ENCODE measurements around the gene PPT2. TPM values are rescaled to one million over a fixed set of nuclear protein-coding genes. Genes with fewer than 3 reads are reported as not detected.
"Not testable (repeated sequence)": the region's sequence is repeated elsewhere in the genome, so short reads cannot be mapped to it uniquely, and the experiment has no call there.

PPT2 gene
- total RNA-seq, 2 donors from 2014 or later = 51.1 to 65.3 TPM

- TF ChIP-seq, protein P1, sequence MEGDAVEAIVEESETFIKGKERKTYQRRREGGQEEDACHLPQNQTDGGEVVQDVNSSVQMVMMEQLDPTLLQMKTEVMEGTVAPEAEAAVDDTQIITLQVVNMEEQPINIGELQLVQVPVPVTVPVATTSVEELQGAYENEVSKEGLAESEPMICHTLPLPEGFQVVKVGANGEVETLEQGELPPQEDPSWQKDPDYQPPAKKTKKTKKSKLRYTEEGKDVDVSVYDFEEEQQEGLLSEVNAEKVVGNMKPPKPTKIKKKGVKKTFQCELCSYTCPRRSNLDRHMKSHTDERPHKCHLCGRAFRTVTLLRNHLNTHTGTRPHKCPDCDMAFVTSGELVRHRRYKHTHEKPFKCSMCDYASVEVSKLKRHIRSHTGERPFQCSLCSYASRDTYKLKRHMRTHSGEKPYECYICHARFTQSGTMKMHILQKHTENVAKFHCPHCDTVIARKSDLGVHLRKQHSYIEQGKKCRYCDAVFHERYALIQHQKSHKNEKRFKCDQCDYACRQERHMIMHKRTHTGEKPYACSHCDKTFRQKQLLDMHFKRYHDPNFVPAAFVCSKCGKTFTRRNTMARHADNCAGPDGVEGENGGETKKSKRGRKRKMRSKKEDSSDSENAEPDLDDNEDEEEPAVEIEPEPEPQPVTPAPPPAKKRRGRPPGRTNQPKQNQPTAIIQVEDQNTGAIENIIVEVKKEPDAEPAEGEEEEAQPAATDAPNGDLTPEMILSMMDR (conservative IDR thresholded peaks at IDR 0.05) = no peak
- H3K4me1 Mint-ChIP-seq = no peaks in the 10 kb centered on the region
- H3K4me3 Mint-ChIP-seq = no peak overlapping the region
- H3K9me3 Mint-ChIP-seq = peaks cover 3% of the 10 kb centered on the region
- Histone ChIP-seq H3K4me1 (ENCODE audit: control insufficient read depth, insufficient read depth, low read length) (no peaks in the 10 kb centered on the region), H3K27ac (ENCODE audit: low read depth, low read length) (no peak overlapping the region), H3K27me3 (ENCODE audit: control insufficient read depth, insufficient read depth, low read length, poor library complexity, severe bottlenecking) (peaks cover 3% of the 10 kb centered on the region), H3K9ac (ENCODE audit: extremely low read depth, low read length, poor library complexity, severe bottlenecking) (no peak overlapping the region), H3K4me3 (ENCODE audit: low read length) (no peak overlapping the region), H3K9me3 (ENCODE audit: control insufficient read depth, low read length) (no peaks in the 10 kb centered on the region), H3K36me3 (ENCODE audit: control insufficient read depth, insufficient read depth, low read length) (no peaks in the 10 kb centered on the region)
- no peak overlapping the region for H3K27ac Mint-ChIP-seq
- WGBS, 2 experiments (ENCODE audit: insufficient coverage in 1 of 2, insufficient read length in 1 of 2) = 85 to 97% methylated on average over 5 of the region's 5 CpGs
- no peak for DNase-seq
- peaks cover 53% of the 10 kb centered on the region for H3K27me3 Mint-ChIP-seq (ENCODE audit: insufficient read depth)
- no peaks in the 10 kb centered on the region for H3K36me3 Mint-ChIP-seq (ENCODE audit: low read depth)
Measured at GRCh38 chr6:32210191-32210601, 56.3 kb downstream of the PPT2 start.

- not testable (repeated sequence) for H3K27ac Mint-ChIP-seq; H3K4me3 Mint-ChIP-seq; H3K4me1 ChIP-seq (ENCODE audit: control insufficient read depth, insufficient read depth, low read length); DNase-seq; H3K9me3 ChIP-seq (ENCODE audit: control insufficient read depth, low read length); H3K9ac ChIP-seq (ENCODE audit: extremely low read depth, low read length, poor library complexity, severe bottlenecking); H3K4me1 Mint-ChIP-seq; H3K27me3 ChIP-seq (ENCODE audit: control insufficient read depth, insufficient read depth, low read length, poor library complexity, severe bottlenecking); H3K36me3 Mint-ChIP-seq (ENCODE audit: low read depth); H3K4me3 ChIP-seq (ENCODE audit: low read length); H3K27ac ChIP-seq (ENCODE audit: low read depth, low read length); H3K36me3 ChIP-seq (ENCODE audit: control insufficient read depth, insufficient read depth, low read length); H3K9me3 Mint-ChIP-seq
- 92 to 100% methylated on average over 1 to 4 of the region's 4 CpGs for WGBS, 2 experiments (ENCODE audit: insufficient coverage in 1 of 2, insufficient read length in 1 of 2)
- peaks cover 50% of the 10 kb centered on the region for H3K27me3 Mint-ChIP-seq (ENCODE audit: insufficient read depth)
Measured at GRCh38 chr6:32211432-32211831, 57.5 kb downstream of the PPT2 start.

DNA sequence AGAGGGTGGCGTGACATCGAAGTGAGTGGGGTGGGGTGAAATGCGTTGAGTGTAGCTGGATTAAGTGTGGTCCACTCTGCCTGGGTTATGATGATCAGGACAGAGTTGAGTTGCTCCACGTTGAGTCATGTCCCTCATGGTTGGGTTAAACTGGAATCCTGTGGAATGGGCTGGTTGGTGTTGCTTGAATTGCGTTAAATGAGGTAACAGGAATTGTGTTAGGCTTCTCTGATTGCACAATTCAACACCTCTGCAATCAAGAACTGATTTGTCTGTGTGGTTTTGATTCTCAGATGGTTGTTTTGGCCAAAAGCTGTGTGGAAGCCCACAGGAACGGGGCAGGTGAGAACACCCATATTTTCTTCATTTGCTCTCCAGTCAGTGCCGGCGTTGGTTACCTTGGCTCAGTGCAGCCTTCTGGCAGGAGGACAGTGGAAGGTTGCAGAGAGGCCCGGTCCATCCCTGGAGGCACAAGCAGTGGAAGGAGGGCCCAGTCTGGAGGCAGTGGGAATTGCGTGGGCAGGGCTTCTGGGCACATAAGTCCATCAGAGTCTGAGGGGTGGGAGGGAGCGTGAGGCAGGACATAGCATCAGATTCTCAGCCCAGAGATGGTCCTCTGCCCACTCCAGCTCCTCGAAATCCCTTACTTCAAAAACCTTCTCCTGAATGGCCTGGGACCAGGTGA, 58.3 kb downstream of the PPT2 start:
- no peaks in the 10 kb centered on the region for H3K36me3 Mint-ChIP-seq (ENCODE audit: low read depth)
- H3K4me1 Mint-ChIP-seq = no peaks in the 10 kb centered on the region
- 90 to 91% methylated on average over 7 to 12 of the region's 12 CpGs for WGBS, 2 experiments (ENCODE audit: insufficient coverage in 1 of 2, insufficient read length in 1 of 2)
- Histone ChIP-seq H3K4me3 (ENCODE audit: low read length) (no peak overlapping the region), H3K9ac (ENCODE audit: extremely low read depth, low read length, poor library complexity, severe bottlenecking) (no peak overlapping the region), H3K27ac (ENCODE audit: low read depth, low read length) (no peak overlapping the region), H3K36me3 (ENCODE audit: control insufficient read depth, insufficient read depth, low read length) (no peaks in the 10 kb centered on the region), H3K27me3 (ENCODE audit: control insufficient read depth, insufficient read depth, low read length, poor library complexity, severe bottlenecking) (no peaks in the 10 kb centered on the region), H3K4me1 (ENCODE audit: control insufficient read depth, insufficient read depth, low read length) (no peaks in the 10 kb centered on the region), H3K9me3 (ENCODE audit: control insufficient read depth, low read length) (no peaks in the 10 kb centered on the region)
- no peak for DNase-seq
- no peak overlapping the region for H3K4me3 Mint-ChIP-seq
- H3K9me3 Mint-ChIP-seq = no peaks in the 10 kb centered on the region
- peaks cover 53% of the 10 kb centered on the region for H3K27me3 Mint-ChIP-seq (ENCODE audit: insufficient read depth)
- H3K27ac Mint-ChIP-seq = no peak overlapping the region
- TF ChIP-seq, protein P1 (conservative IDR thresholded peaks at IDR 0.05) = no peak

Small RNA genes within 50 kb of the gene (microRNA-seq; reads per million reads assigned to microRNA genes)
- gene MIR6721 (ENCODE audit: borderline microRNAs expressed) (2.4 reads per million, percentile 14 among the genes with 10 or more reads in this experiment), gene MIR6833 (ENCODE audit: borderline microRNAs expressed) (not detected)

Other genes starting within 250 kb of the PPT2 start
- gene C2, start 226.4 kb upstream of the PPT2 start, total RNA-seq = 1 to 10 TPM in 1 of 2 donors, under 1 TPM in 1; 0.29 to 1.0 TPM
- under 1 TPM; 0.51 to 0.66 TPM for gene CFB, start 208.0 kb upstream of the PPT2 start, total RNA-seq
- gene NELFE, start 195.2 kb upstream of the PPT2 start, total RNA-seq = 100 to 1,000 TPM in 1 of 2 donors, 10 to 100 TPM in 1; 90.3 to 132 TPM
- gene SKIC2, start 195.0 kb upstream of the PPT2 start, total RNA-seq = 100 to 1,000 TPM in 1 of 2 donors, 10 to 100 TPM in 1; 95.8 to 103 TPM
- 10 to 100 TPM; 19.2 to 22.3 TPM for gene DXO, start 182.0 kb upstream of the PPT2 start, total RNA-seq
- gene C4A, start 172.1 kb upstream of the PPT2 start, total RNA-seq = 1 to 10 TPM; 4.5 to 6.2 TPM
- gene C4B, start 139.3 kb upstream of the PPT2 start, total RNA-seq = 1 to 10 TPM; 3.7 to 5.5 TPM
- under 1 TPM in 1 of 2 donors, not detected in 1; 0.35 TPM for gene CYP21A2, start 115.7 kb upstream of the PPT2 start, total RNA-seq
- 1 to 10 TPM; 4.0 to 9.3 TPM for gene TNXB, start 44.8 kb upstream of the PPT2 start, total RNA-seq
- 10 to 100 TPM; 54.5 to 60.3 TPM for gene ATF6B, start 25.9 kb upstream of the PPT2 start, total RNA-seq
- 1 to 10 TPM; 9.2 to 9.6 TPM for gene FKBPL, start 23.9 kb upstream of the PPT2 start, total RNA-seq
- gene PRRT1, start 2.2 kb upstream of the PPT2 start, total RNA-seq = 1 to 10 TPM; 2.0 to 3.0 TPM
- 10 to 100 TPM; 27.9 to 39.6 TPM for gene EGFL8, start 10.5 kb downstream of the PPT2 start, total RNA-seq
- 100 to 1,000 TPM; 124 to 147 TPM for gene AGPAT1, start 21.9 kb downstream of the PPT2 start, total RNA-seq
- 10 to 100 TPM; 68.0 to 71.3 TPM for gene RNF5, start 24.3 kb downstream of the PPT2 start, total RNA-seq
- 10 to 100 TPM; 29.8 to 35.2 TPM for gene AGER, start 30.1 kb downstream of the PPT2 start, total RNA-seq
- 100 to 1,000 TPM; 246 to 263 TPM for gene PBX2, start 36.1 kb downstream of the PPT2 start, total RNA-seq
- gene GPSM3, start 38.5 kb downstream of the PPT2 start, total RNA-seq = 10 to 100 TPM; 12.9 to 25.0 TPM
- 1 to 10 TPM; 2.1 to 2.5 TPM for gene NOTCH4, start 69.9 kb downstream of the PPT2 start, total RNA-seq
- gene TSBP1, start 217.8 kb downstream of the PPT2 start, total RNA-seq = not detected